Aorta (tissue), 5 donors: Measurements from ENCODE around the gene ASIC5. TPM values are rescaled to one million over a fixed set of nuclear protein-coding genes. Genes with fewer than 3 reads are reported as not detected.

Experiments
- ATAC-seq: fragments of 200-7000 bp; cut with Tn5 transposase; one replicate; pipeline ENCODE4 v1.9.1; 2022; ENCODE audit warnings: moderate library complexity; ENCODE audit not compliant: low FRiP score
- DNase-seq, 2 donors: peaks; one replicate each; pipeline ENCODE4 v3.0.0-alpha.2; 2020
- H3K27ac ChIP-seq, 2 donors: one replicate each; pipeline ENCODE4 v1.5.1; 2013; ENCODE audit warnings: low read length in 2 of 2, mild to moderate bottlenecking in 2 of 2, moderate library complexity in 2 of 2, control low read depth in 1 of 2, inconsistent platforms in 1 of 2, low read depth in 1 of 2
- H3K27me3 ChIP-seq, 2 donors: one replicate each; pipeline ENCODE4 v1.6.1; 2013; ENCODE audit warnings: control low read depth in 1 of 2, low read length in 1 of 2, mild to moderate bottlenecking in 1 of 2, moderate library complexity in 1 of 2; ENCODE audit not compliant: insufficient read depth in 2 of 2, control insufficient read depth in 1 of 2
- H3K36me3 ChIP-seq, 2 donors: one replicate each; pipeline ENCODE4 v1.6.1; 2013; ENCODE audit warnings: control low read depth in 1 of 2, low read length in 1 of 2, mild to moderate bottlenecking in 1 of 2; ENCODE audit not compliant: insufficient read depth in 2 of 2, control insufficient read depth in 1 of 2
- H3K4me1 ChIP-seq, 2 donors: one replicate each; pipeline ENCODE4 v1.6.1; 2013; ENCODE audit warnings: low read length in 2 of 2, control low read depth in 1 of 2, mild to moderate bottlenecking in 1 of 2, moderate library complexity in 1 of 2; ENCODE audit not compliant: insufficient read depth in 2 of 2, control insufficient read depth in 1 of 2
- H3K4me3 ChIP-seq, 2 donors: one replicate each; pipeline ENCODE4 v1.5.1; 2013; ENCODE audit warnings: low read length in 2 of 2, control low read depth in 1 of 2, mild to moderate bottlenecking in 1 of 2
- H3K9me3 ChIP-seq: one replicate; pipeline ENCODE4 v1.6.1; 2013; ENCODE audit warnings: mild to moderate bottlenecking, low read length; ENCODE audit not compliant: control insufficient read depth
- WGBS, 2 donors: extraction: QIAGEN DNeasy Blood & Tissue Kit; methylation state at CpG; one replicate each; pipeline ENCODE4 v1.1.7; 2013; 5-methylcytosine and 5-hydroxymethylcytosine counted together
- intact Hi-C, 2 donors: fragments of 100-400 bp; cut with DNase I; formaldehyde crosslinking; loops; one replicate each; pipeline versions ENCODE4 v1.14.2 to v1.15.0; 2022
- polyA plus RNA-seq, 2 donors: library from polyadenylated mRNA; stranded (reverse); fragments of 200-250 nt; gene quantifications; one replicate each; pipeline ENCODE4 v1.2.3, GENCODE V29; 2013
- total RNA-seq, 2 donors: library from RNA; stranded (reverse); fragmentation: NEBNext Ultra II Directional; extraction: Animal tissue kit (Norgen Biotek cat#: 25700); gene quantifications; one replicate each; pipeline ENCODE4 v1.2.1, GENCODE V29; 2021
- donor health status: healthy with polysubstance abuse.
- donor health status: Bipolar disorder and iron deficiency.
- donor health status: DM: no; HTN: no; CAD: no.
- donor health status: DM: no; HTN: no; CAD: no.
- donor health status: DM: yes; HTN: yes; CAD: no.

The ASIC5 gene
- total and polyA plus RNA-seq, 4 donors: not detected

- intact Hi-C loops: no loop called here
- 76% methylated on average over 6 of the region's 6 CpGs for WGBS, 2 donors
Measured at GRCh38 chr4:155854582-155855226, 11.4 kb downstream of the ASIC5 start.

GRCh38 chr4:155853189-155853588 is 12.9 kb downstream of the ASIC5 start:
- intact Hi-C loops: no loop called here
- Histone ChIP-seq H3K4me3 (no peak overlapping the region), H3K9me3 (no peaks in the 10 kb centered on the region), H3K4me1 (no peaks in the 10 kb centered on the region), H3K27me3 (peaks cover 0 to 1% of the 10 kb centered on the region in 2 donors), H3K27ac (no peak overlapping the region), H3K36me3 (no peaks in the 10 kb centered on the region)
- no peak for ATAC-seq
- DNase-seq: no peak
- 98 to 100% methylated on average over 3 of the region's 3 CpGs for WGBS, 2 donors

More at GRCh38 chr4:155854582-155855226, 11.4 kb downstream of the ASIC5 start:
- no peaks in the 10 kb centered on the region for H3K36me3 ChIP-seq
- no peaks in the 10 kb centered on the region for H3K4me1 ChIP-seq
- H3K27ac ChIP-seq: no peak overlapping the region
- no peak overlapping the region for H3K4me3 ChIP-seq
- no peak for ATAC-seq
- peaks cover 0 to 1% of the 10 kb centered on the region in 2 donors for H3K27me3 ChIP-seq
- DNase-seq: no peak
- H3K9me3 ChIP-seq: no peaks in the 10 kb centered on the region

- Histone ChIP-seq H3K27ac (no peak overlapping the region), H3K4me3 (no peak overlapping the region), H3K4me1 (no peaks in the 10 kb centered on the region), H3K27me3 (peaks cover 0 to 1% of the 10 kb centered on the region in 2 donors), H3K9me3 (no peaks in the 10 kb centered on the region), H3K36me3 (no peaks in the 10 kb centered on the region)
- intact Hi-C loops: no loop called here
- 79 to 85% methylated on average over 4 of the region's 4 CpGs for WGBS, 2 donors
- ATAC-seq (no peak), DNase-seq (no peak)
Measured at GRCh38 chr4:155849042-155849441, 17.0 kb downstream of the ASIC5 start.

- intact Hi-C loops: no loop called here
- no peak for DNase-seq
Measured at GRCh38 chr4:155846929-155847328, 19.1 kb downstream of the ASIC5 start.

GRCh38 chr4:155842080-155842479 is 24.0 kb downstream of the ASIC5 start:
- Histone ChIP-seq H3K36me3 (no peaks in the 10 kb centered on the region), H3K9me3 (no peaks in the 10 kb centered on the region), H3K4me3 (no peak overlapping the region), H3K27me3 (no peaks in the 10 kb centered on the region), H3K4me1 (no peaks in the 10 kb centered on the region), H3K27ac (no peak overlapping the region)
- DNase-seq (no peak), ATAC-seq (no peak)
- intact Hi-C loops: no loop called here

More at GRCh38 chr4:155846929-155847328, 19.1 kb downstream of the ASIC5 start:
- no peak for ATAC-seq
- Histone ChIP-seq H3K4me1 (no peaks in the 10 kb centered on the region), H3K27ac (no peak overlapping the region), H3K36me3 (no peaks in the 10 kb centered on the region), H3K27me3 (no peaks in the 10 kb centered on the region), H3K4me3 (no peak overlapping the region), H3K9me3 (no peaks in the 10 kb centered on the region)

GRCh38 chr4:155837203-155837796 is 28.8 kb downstream of the ASIC5 start:
- no peak overlapping the region for H3K27ac ChIP-seq
- intact Hi-C loops: no loop called here
- 88 to 89% methylated on average over 1 of the region's 1 CpG for WGBS, 2 donors

GRCh38 chr4:155832664-155833063 is 33.4 kb downstream of the ASIC5 start:
- DNase-seq: no peak
- H3K27me3 ChIP-seq: no peaks in the 10 kb centered on the region
- no peak overlapping the region for H3K4me3 ChIP-seq
- no peaks in the 10 kb centered on the region for H3K9me3 ChIP-seq
- intact Hi-C loops: no loop called here
- H3K27ac ChIP-seq: no peak overlapping the region
- no peaks in the 10 kb centered on the region for H3K36me3 ChIP-seq
- H3K4me1 ChIP-seq: no peaks in the 10 kb centered on the region
- no peak for ATAC-seq

More at GRCh38 chr4:155837203-155837796, 28.8 kb downstream of the ASIC5 start:
- no peak for DNase-seq
- Histone ChIP-seq H3K36me3 (no peaks in the 10 kb centered on the region), H3K4me3 (no peak overlapping the region), H3K4me1 (no peaks in the 10 kb centered on the region), H3K27me3 (no peaks in the 10 kb centered on the region), H3K9me3 (no peaks in the 10 kb centered on the region)
- ATAC-seq: no peak

- H3K4me1 ChIP-seq: no peaks in the 10 kb centered on the region
- H3K9me3 ChIP-seq: no peaks in the 10 kb centered on the region
- H3K27me3 ChIP-seq: no peaks in the 10 kb centered on the region
- intact Hi-C loops: no loop called here
- H3K36me3 ChIP-seq: no peaks in the 10 kb centered on the region
- no peak for DNase-seq
- no peak overlapping the region for H3K4me3 ChIP-seq
- no peak overlapping the region for H3K27ac ChIP-seq
- WGBS, 2 donors: 19 to 24% methylated on average over 3 of the region's 3 CpGs
- no peak for ATAC-seq
Measured at GRCh38 chr4:155828628-155829027, 37.4 kb downstream of the ASIC5 start.

GRCh38 chr4:155822572-155822971 is 43.5 kb downstream of the ASIC5 start:
- WGBS, 2 donors: 64 to 71% methylated on average over 3 of the region's 3 CpGs
- H3K27ac ChIP-seq: no peak overlapping the region
- intact Hi-C loops: no loop called here
- no peak overlapping the region for H3K4me3 ChIP-seq
- no peaks in the 10 kb centered on the region for H3K36me3 ChIP-seq
- no peaks in the 10 kb centered on the region for H3K4me1 ChIP-seq
- H3K9me3 ChIP-seq: no peaks in the 10 kb centered on the region
- no peak for DNase-seq
- H3K27me3 ChIP-seq: no peaks in the 10 kb centered on the region
- no peak for ATAC-seq
